DOHH2 (cell line): Measurements from ENCODE around the gene SERPING1.

Source experiments
- H3F3A ChIP-seq: fragments of 200-600 bp; sonication (generic), shearing (Covaris generic); 2 replicates; pipeline ENCODE4 v1.6.0; 2016; ENCODE audit warnings: antibody characterized with exemption, mild to moderate bottlenecking; ENCODE audit not compliant: control insufficient read depth, insufficient read depth
- H3K27ac ChIP-seq: fragments of 200-600 bp; sonication (generic); 2 replicates; pipeline ENCODE4 v1.5.1; 2014; ENCODE audit warnings: low read depth, mild to moderate bottlenecking, low read length, moderate library complexity
- H3K27me3 ChIP-seq: fragments of 200-600 bp; sonication (generic); 2 replicates; pipeline ENCODE4 v1.6.1; 2014; ENCODE audit warnings: mild to moderate bottlenecking, low read length, mixed read lengths; ENCODE audit not compliant: control insufficient read depth
- H3K36me3 ChIP-seq: fragments of 200-600 bp; sonication (generic); 2 replicates; pipeline ENCODE4 v1.6.1; 2014; ENCODE audit warnings: mild to moderate bottlenecking, low read length, moderate library complexity, mixed read lengths; ENCODE audit not compliant: control insufficient read depth
- H3K4me1 ChIP-seq: fragments of 200-600 bp; sonication (generic); 2 replicates; pipeline ENCODE4 v1.6.1; 2014; ENCODE audit warnings: mild to moderate bottlenecking, low read length, mixed read lengths; ENCODE audit not compliant: control insufficient read depth
- H3K4me2 ChIP-seq: fragments of 200-600 bp; sonication (generic); 2 replicates; pipeline ENCODE4 v1.6.0; 2014; ENCODE audit warnings: mild to moderate bottlenecking, low read length, moderate library complexity
- H3K4me3 ChIP-seq: fragments of 200-600 bp; sonication (generic); 2 replicates; pipeline ENCODE4 v1.5.1; 2014; ENCODE audit warnings: mild to moderate bottlenecking, low read length, mixed read lengths
- H3K79me2 ChIP-seq: fragments of 200-600 bp; sonication (generic); 2 replicates; pipeline ENCODE4 v1.6.1; 2014; ENCODE audit warnings: mild to moderate bottlenecking, low read length, mixed read lengths; ENCODE audit not compliant: control insufficient read depth
- H3K9me2 ChIP-seq: fragments of 200-600 bp; sonication (generic); replicated peaks from 2 replicates; pipeline ENCODE4 v1.6.1; 2014; ENCODE audit warnings: mild to moderate bottlenecking, low read length, mixed read lengths; ENCODE audit not compliant: control insufficient read depth
- H3K9me3 ChIP-seq: fragments of 200-600 bp; sonication (generic); 2 replicates; pipeline ENCODE4 v1.6.1; 2014; ENCODE audit warnings: antibody characterized with exemption, low read length, mixed read lengths; ENCODE audit not compliant: control insufficient read depth, insufficient read depth
- H4K20me1 ChIP-seq: fragments of 200-600 bp; sonication (generic); 2 replicates; pipeline ENCODE4 v1.6.0; 2014; ENCODE audit warnings: low read depth, mild to moderate bottlenecking, antibody characterized with exemption, low read length, moderate library complexity; ENCODE audit not compliant: control insufficient read depth, insufficient read depth
- EZH2phosphoT487 ChIP-seq: fragments of 200-600 bp; sonication (generic); IDR thresholded peaks from 2 replicates; pipeline ENCODE4 v1.6.1; 2017; ENCODE audit warnings: borderline replicate concordance, mild to moderate bottlenecking, antibody characterized with exemption, low read length, moderate library complexity, mixed read lengths
- TF ChIP-seq, protein P1 (sequence below): fragments of 200-600 bp; sonication (generic); IDR thresholded peaks from one replicate; pipeline ENCODE4 v1.5.1; 2014; ENCODE audit warnings: antibody characterized with exemption, mild to moderate bottlenecking, low read depth, low read length; ENCODE audit not compliant: poor library complexity, severe bottlenecking

The SERPING1 gene

DNA sequence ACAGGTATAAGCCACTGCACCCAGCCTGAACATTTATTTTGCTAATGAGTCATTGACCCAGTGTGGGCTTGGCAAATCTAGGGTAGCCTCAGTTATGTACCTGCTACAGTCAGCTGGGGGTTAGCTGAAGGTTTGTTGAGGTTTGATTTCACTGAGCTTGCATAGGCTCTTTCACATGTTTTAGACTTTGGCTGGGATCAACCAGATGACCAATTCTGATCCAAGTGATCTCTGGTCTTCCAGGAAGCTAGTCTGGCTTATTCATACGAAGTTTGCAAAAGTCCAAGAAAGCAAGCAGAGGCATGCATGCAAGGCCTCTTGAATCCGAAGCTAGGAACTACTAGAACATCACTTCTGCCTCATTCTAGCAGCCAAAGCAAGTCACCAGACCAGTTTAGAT lies 21.0 kb downstream of the SERPING1 start:
- Histone ChIP-seq H3F3A (no peaks in the 10 kb centered on the region), H3K4me2 (no peak overlapping the region), H3K27me3 (peaks cover 8% of the 10 kb centered on the region), H3K79me2 (no peaks in the 10 kb centered on the region), H3K27ac (no peak overlapping the region), H3K9me3 (peaks cover 13% of the 10 kb centered on the region), H3K36me3 (no peaks in the 10 kb centered on the region), H3K4me1 (no peaks in the 10 kb centered on the region), H3K4me3 (no peak overlapping the region), H4K20me1 (no peaks in the 10 kb centered on the region), H3K9me2 (no peaks in the 10 kb centered on the region)
- TF ChIP-seq, protein P1, sequence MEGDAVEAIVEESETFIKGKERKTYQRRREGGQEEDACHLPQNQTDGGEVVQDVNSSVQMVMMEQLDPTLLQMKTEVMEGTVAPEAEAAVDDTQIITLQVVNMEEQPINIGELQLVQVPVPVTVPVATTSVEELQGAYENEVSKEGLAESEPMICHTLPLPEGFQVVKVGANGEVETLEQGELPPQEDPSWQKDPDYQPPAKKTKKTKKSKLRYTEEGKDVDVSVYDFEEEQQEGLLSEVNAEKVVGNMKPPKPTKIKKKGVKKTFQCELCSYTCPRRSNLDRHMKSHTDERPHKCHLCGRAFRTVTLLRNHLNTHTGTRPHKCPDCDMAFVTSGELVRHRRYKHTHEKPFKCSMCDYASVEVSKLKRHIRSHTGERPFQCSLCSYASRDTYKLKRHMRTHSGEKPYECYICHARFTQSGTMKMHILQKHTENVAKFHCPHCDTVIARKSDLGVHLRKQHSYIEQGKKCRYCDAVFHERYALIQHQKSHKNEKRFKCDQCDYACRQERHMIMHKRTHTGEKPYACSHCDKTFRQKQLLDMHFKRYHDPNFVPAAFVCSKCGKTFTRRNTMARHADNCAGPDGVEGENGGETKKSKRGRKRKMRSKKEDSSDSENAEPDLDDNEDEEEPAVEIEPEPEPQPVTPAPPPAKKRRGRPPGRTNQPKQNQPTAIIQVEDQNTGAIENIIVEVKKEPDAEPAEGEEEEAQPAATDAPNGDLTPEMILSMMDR = no peak
- no peak for TF ChIP-seq EZH2phosphoT487

DNA sequence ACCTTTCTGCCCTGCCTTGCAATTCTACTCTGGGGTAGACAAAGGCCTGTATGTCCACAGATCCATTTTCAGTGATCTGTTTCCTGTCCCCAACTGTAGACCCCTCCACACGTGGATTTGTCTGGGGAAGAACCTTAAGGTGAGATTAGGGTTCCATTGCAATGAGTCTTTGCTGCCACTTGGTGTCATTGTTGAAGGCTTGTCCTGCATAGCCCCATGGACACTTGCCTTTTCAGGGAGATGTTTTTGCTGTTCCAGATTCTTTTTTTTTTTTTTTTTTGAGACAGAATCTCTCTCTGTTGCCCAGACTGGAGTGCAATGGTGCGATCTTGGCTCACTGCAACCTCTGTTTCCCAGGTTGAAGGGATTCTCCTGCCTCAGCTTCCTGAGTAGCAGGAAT lies 21.8 kb downstream of the SERPING1 start:
- Histone ChIP-seq H3K36me3 (no peaks in the 10 kb centered on the region), H3F3A (no peaks in the 10 kb centered on the region), H3K4me2 (no peak overlapping the region), H3K27ac (no peak overlapping the region), H3K4me3 (no peak overlapping the region), H3K79me2 (no peaks in the 10 kb centered on the region), H3K4me1 (no peaks in the 10 kb centered on the region), H3K27me3 (peaks cover 5% of the 10 kb centered on the region), H3K9me3 (peaks cover 13% of the 10 kb centered on the region), H3K9me2 (no peaks in the 10 kb centered on the region), H4K20me1 (no peaks in the 10 kb centered on the region)
- TF ChIP-seq EZH2phosphoT487 = no peak
- TF ChIP-seq, protein P1 = peak; percentile 29

DNA sequence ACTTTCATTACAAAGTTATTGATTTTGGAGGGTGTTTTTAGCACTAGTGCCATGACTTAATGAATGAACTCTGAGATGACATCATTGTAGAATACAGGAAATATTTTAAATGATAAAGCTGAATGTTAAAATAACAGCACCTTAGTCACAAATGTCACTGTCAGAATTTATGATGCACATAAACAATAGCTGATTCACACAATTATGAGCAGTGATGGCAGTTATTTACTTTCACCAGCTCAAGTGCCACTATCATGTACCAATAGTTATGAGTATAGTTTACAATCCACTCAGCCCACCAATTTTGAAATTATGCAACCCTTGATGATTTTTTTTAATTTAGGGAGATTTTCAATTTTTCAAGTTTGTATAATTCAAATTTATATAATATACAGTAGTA lies 23.0 kb downstream of the SERPING1 start:
- Histone ChIP-seq H3K4me1 (no peaks in the 10 kb centered on the region), H3K4me2 (no peak overlapping the region), H3K4me3 (no peak overlapping the region), H3K9me2 (no peaks in the 10 kb centered on the region), H3K27me3 (peaks cover under 1% of the 10 kb centered on the region), H3K36me3 (no peaks in the 10 kb centered on the region), H4K20me1 (no peaks in the 10 kb centered on the region), H3K9me3 (peaks cover 13% of the 10 kb centered on the region), H3K27ac (no peak overlapping the region), H3F3A (no peaks in the 10 kb centered on the region), H3K79me2 (no peaks in the 10 kb centered on the region)
- TF ChIP-seq EZH2phosphoT487 = no peak
- TF ChIP-seq, protein P1 = no peak

GRCh38 chr11:57622263-57622662 lies 24.8 kb downstream of the SERPING1 start:
- Histone ChIP-seq H4K20me1 (no peaks in the 10 kb centered on the region), H3K4me1 (no peaks in the 10 kb centered on the region), H3F3A (no peaks in the 10 kb centered on the region), H3K79me2 (no peaks in the 10 kb centered on the region), H3K27me3 (no peaks in the 10 kb centered on the region), H3K9me2 (no peaks in the 10 kb centered on the region), H3K4me3 (no peak overlapping the region), H3K27ac (no peak overlapping the region), H3K36me3 (no peaks in the 10 kb centered on the region), H3K9me3 (peaks cover 13% of the 10 kb centered on the region), H3K4me2 (no peak overlapping the region)
- TF ChIP-seq EZH2phosphoT487 = no peak
- TF ChIP-seq, protein P1 = no peak
